GM23248 (cell line): ENCODE data around the gene HLA-DQA1. TPM values are rescaled to one million over a fixed set of nuclear protein-coding genes. Genes with fewer than 3 reads are reported as not detected.

ENCODE experiments used
- DNase-seq: peaks from one replicate; pipeline ENCODE4 v3.0.0-alpha.2; 2015
- H2AFZ ChIP-seq: fragments of 200-600 bp; sonication (generic); 2 replicates; pipeline ENCODE4 v1.6.1; 2016; ENCODE audit warnings: antibody characterized with exemption
- H3F3A ChIP-seq: fragments of 200-600 bp; sonication (generic); 2 replicates; pipeline ENCODE4 v1.6.1; 2016; ENCODE audit warnings: mild to moderate bottlenecking, antibody characterized with exemption, mixed run types; ENCODE audit not compliant: insufficient read depth
- H3K27ac ChIP-seq: fragments of 200-600 bp; sonication (generic); 2 replicates; pipeline ENCODE4 v1.5.1; 2016; ENCODE audit warnings: mild to moderate bottlenecking
- H3K27me3 ChIP-seq: fragments of 200-600 bp; sonication (generic); replicated peaks from 2 replicates; pipeline ENCODE4 v1.6.1; 2016; ENCODE audit warnings: mild to moderate bottlenecking; ENCODE audit not compliant: insufficient read depth
- H3K36me3 ChIP-seq: fragments of 200-600 bp; sonication (generic); 2 replicates; pipeline ENCODE4 v1.6.1; 2016; ENCODE audit warnings: low read depth, mild to moderate bottlenecking
- H3K4me1 ChIP-seq: fragments of 200-600 bp; sonication (generic); 2 replicates; pipeline ENCODE4 v1.6.1; 2016; ENCODE audit warnings: mild to moderate bottlenecking; ENCODE audit not compliant: insufficient read depth
- H3K4me2 ChIP-seq: fragments of 200-600 bp; sonication (generic); one replicate; pipeline ENCODE4 v1.6.1; 2016; ENCODE audit warnings: mild to moderate bottlenecking; ENCODE audit not compliant: unreplicated experiment
- H3K4me3 ChIP-seq: fragments of 200-600 bp; sonication (generic); 2 replicates; pipeline ENCODE4 v1.5.1; 2016; ENCODE audit warnings: mild to moderate bottlenecking
- H3K79me2 ChIP-seq: fragments of 200-600 bp; sonication (generic); 2 replicates; pipeline ENCODE4 v1.6.1; 2016; ENCODE audit warnings: mild to moderate bottlenecking; ENCODE audit not compliant: insufficient read depth
- H3K9ac ChIP-seq: fragments of 200-600 bp; sonication (generic); 2 replicates; pipeline ENCODE4 v1.6.1; 2016; ENCODE audit warnings: mild to moderate bottlenecking
- H3K9me2 ChIP-seq: fragments of 200-600 bp; sonication (generic); 2 replicates; pipeline ENCODE4 v1.6.1; 2016; ENCODE audit warnings: mixed run types, mild to moderate bottlenecking, moderate library complexity; ENCODE audit not compliant: insufficient read depth
- H3K9me3 ChIP-seq: fragments of 200-600 bp; sonication (generic); one replicate; pipeline ENCODE4 v1.6.1; 2017; ENCODE audit warnings: low read depth
- H4K20me1 ChIP-seq: fragments of 200-600 bp; sonication (generic); 2 replicates; pipeline ENCODE4 v1.6.0; 2016; ENCODE audit not compliant: insufficient read depth
- EZH2 ChIP-seq: fragments of 200-600 bp; sonication (generic); IDR thresholded peaks from 2 replicates; pipeline ENCODE4 v1.6.1; 2018; ENCODE audit warnings: antibody characterized with exemption, mild to moderate bottlenecking; ENCODE audit not compliant: insufficient read depth, poor library complexity, severe bottlenecking
- EZH2phosphoT487 ChIP-seq: fragments of 200-600 bp; sonication (generic); IDR thresholded peaks from 2 replicates; pipeline ENCODE4 v1.6.1; 2018; ENCODE audit warnings: antibody characterized with exemption, moderate library complexity, mild to moderate bottlenecking, low read depth; ENCODE audit not compliant: insufficient read depth
- WGBS, 2 experiments: methylation state at CpG; one replicate each; pipeline ENCODE4 v1.1.6; 2015 to 2017; ENCODE audit warnings: low lambda C conversion rate in 2 of 2, low coverage in 1 of 2; ENCODE audit errors: missing lambda C conversion rate in 2 of 2; 5-methylcytosine and 5-hydroxymethylcytosine counted together
- in situ Hi-C: fragments of 300-500 bp; cut with MboI; formaldehyde crosslinking; loops from 2 replicates; pipeline ENCODE4 v1.15.0; 2020
- polyA plus RNA-seq: library from polyadenylated mRNA; unstranded; fragments of >200 nt; fragmentation: Nextera tagmentation; extraction: Ambion mirVana; gene quantifications from 2 replicates; pipeline ENCODE4 v1.2.1, GENCODE V29; 2016
- total RNA-seq: library from RNA; depleted of rRNA; stranded (reverse); fragments of >200 nt; shearing (Covaris generic); gene quantifications from 2 replicates; pipeline ENCODE4 v1.2.3, GENCODE V29; 2014

HLA-DQA1 gene
- total and polyA plus RNA-seq, 2 experiments from 2014 or later: not detected

GRCh38 chr6:32635526-32636123 lies 1.6 kb upstream of the HLA-DQA1 start:
- no peak overlapping the region for H3K9ac ChIP-seq

GRCh38 chr6:32637883-32638282 lies 677 bp downstream of the HLA-DQA1 start:
- TF ChIP-seq EZH2phosphoT487 (no peak), EZH2 (no peak)
- no peak overlapping the region for H3K4me2 ChIP-seq
- H3K27me3 ChIP-seq: no peaks in the 10 kb centered on the region
- H2AFZ ChIP-seq: no peak overlapping the region
- no peak for DNase-seq
- no peaks in the 10 kb centered on the region for H3K4me1 ChIP-seq
- no peak overlapping the region for H3K27ac ChIP-seq
- no peaks in the 10 kb centered on the region for H3K36me3 ChIP-seq
- in situ Hi-C loops: no loop called here
- H4K20me1 ChIP-seq: no peaks in the 10 kb centered on the region
- H3K79me2 ChIP-seq: no peaks in the 10 kb centered on the region
- no peak overlapping the region for H3K9ac ChIP-seq
- no peaks in the 10 kb centered on the region for H3K9me2 ChIP-seq
- no peaks in the 10 kb centered on the region for H3K9me3 ChIP-seq
- no peak overlapping the region for H3K4me3 ChIP-seq
- H3F3A ChIP-seq: no peaks in the 10 kb centered on the region
- WGBS, 2 experiments: 28 to 33% methylated on average over 3 of the region's 3 CpGs

More at GRCh38 chr6:32635526-32636123, 1.6 kb upstream of the HLA-DQA1 start:
- no peaks in the 10 kb centered on the region for H3F3A ChIP-seq
- H3K27me3 ChIP-seq: no peaks in the 10 kb centered on the region
- H3K9me3 ChIP-seq: no peaks in the 10 kb centered on the region
- no peak overlapping the region for H2AFZ ChIP-seq
- no peaks in the 10 kb centered on the region for H4K20me1 ChIP-seq
- H3K27ac ChIP-seq: no peak overlapping the region
- DNase-seq: no peak
- no peaks in the 10 kb centered on the region for H3K4me1 ChIP-seq
- in situ Hi-C loops: no loop called here
- no peak for TF ChIP-seq EZH2
- H3K9me2 ChIP-seq: no peaks in the 10 kb centered on the region
- H3K36me3 ChIP-seq: no peaks in the 10 kb centered on the region
- H3K4me3 ChIP-seq: no peak overlapping the region
- H3K79me2 ChIP-seq: no peaks in the 10 kb centered on the region
- no peak overlapping the region for H3K4me2 ChIP-seq
- 0% methylated on average over 2 of the region's 2 CpGs for WGBS, 2 experiments

- Histone ChIP-seq H3K27ac (no peak overlapping the region), H2AFZ (no peak overlapping the region), H4K20me1 (no peaks in the 10 kb centered on the region), H3K4me1 (no peaks in the 10 kb centered on the region), H3K9me2 (no peaks in the 10 kb centered on the region), H3K27me3 (no peaks in the 10 kb centered on the region), H3F3A (no peaks in the 10 kb centered on the region), H3K79me2 (no peaks in the 10 kb centered on the region), H3K4me3 (no peak overlapping the region), H3K36me3 (no peaks in the 10 kb centered on the region), H3K9ac (no peak overlapping the region), H3K9me3 (no peaks in the 10 kb centered on the region), H3K4me2 (no peak overlapping the region)
- TF ChIP-seq EZH2 (no peak), EZH2phosphoT487 (no peak)
- no peak for DNase-seq
- in situ Hi-C loops: no loop called here
- WGBS, 2 experiments: 25 to 33% methylated on average over 8 to 9 of the region's 9 CpGs
These were observed 1.5 kb downstream of the HLA-DQA1 start for GRCh38 chr6:32638532-32639219.

DNA sequence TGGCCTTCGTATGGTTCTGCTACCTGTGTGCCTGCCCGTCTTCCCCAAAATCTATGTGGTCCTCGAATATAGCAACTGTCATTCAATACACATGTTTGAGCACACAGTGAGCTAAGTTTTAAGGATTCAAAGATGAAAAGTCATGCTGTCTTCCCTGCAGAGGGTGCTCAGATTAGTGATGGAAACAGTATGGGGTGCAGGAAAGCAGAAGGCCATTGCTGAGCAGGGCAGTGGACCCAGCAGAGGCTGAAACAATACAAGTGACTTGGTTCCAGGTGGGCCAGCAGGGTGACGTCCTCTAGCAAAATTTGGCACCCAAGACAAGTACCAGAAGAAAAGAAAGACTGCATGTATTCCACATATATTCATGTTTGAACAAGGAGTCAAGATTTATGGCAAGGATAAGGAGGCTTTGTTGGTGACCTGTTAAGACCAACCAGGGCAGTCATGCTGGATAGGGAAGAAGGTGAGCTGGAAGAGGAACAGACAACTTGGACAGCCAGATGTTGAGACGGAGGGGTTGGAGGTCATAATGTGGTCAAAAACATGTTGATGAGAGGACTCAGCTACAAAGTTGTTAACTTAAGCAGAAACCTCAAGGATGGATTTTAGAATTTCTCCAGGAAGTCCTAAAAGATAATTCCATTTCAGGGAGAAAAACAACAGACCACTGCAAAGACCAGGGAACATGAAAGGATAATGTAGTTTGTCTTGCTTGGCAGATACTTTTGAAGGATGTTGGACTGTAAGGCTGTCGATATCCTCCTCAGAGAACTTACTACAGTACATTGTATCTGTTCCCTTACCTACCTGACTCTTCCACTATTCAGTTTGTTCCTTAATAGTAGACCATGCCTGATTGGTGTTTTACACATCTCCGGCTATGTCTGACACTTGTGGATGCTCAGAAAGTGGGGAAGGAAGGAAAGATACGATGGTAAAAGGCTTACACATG lies 2.5 kb downstream of the HLA-DQA1 start:
- Histone ChIP-seq H3K9me2 (no peaks in the 10 kb centered on the region), H3K4me3 (no peak overlapping the region), H3K27me3 (no peaks in the 10 kb centered on the region), H3K36me3 (no peaks in the 10 kb centered on the region), H3K79me2 (no peaks in the 10 kb centered on the region), H4K20me1 (no peaks in the 10 kb centered on the region), H2AFZ (no peak overlapping the region), H3K9ac (no peak overlapping the region), H3K9me3 (no peaks in the 10 kb centered on the region), H3K4me1 (no peaks in the 10 kb centered on the region), H3F3A (no peaks in the 10 kb centered on the region), H3K27ac (no peak overlapping the region), H3K4me2 (no peak overlapping the region)
- in situ Hi-C loops: no loop called here
- TF ChIP-seq EZH2phosphoT487 (no peak), EZH2 (no peak)
- DNase-seq: no peak
- 10 to 13% methylated on average over 8 of the region's 8 CpGs for WGBS, 2 experiments
